Left cardiac atrium (tissue), 4 donors: ENCODE data around the gene DDX42. TPM values are rescaled to one million over a fixed set of nuclear protein-coding genes. Genes with fewer than 3 reads are reported as not detected.
"Not testable (repeated sequence)": the region's sequence is repeated elsewhere in the genome, so short reads cannot be mapped to it uniquely, and the experiment has no call there.

Experiments used
- ATAC-seq, 2 donors: fragments of 200-7000 bp; cut with Tn5 transposase; one replicate each; pipeline ENCODE4 v1.9.1; 2020; ENCODE audit warnings: mild to moderate bottlenecking in 2 of 2, moderate library complexity in 2 of 2
- DNase-seq: peaks from one replicate; pipeline ENCODE4 v3.0.0-alpha.2; 2020
- intact Hi-C, 2 donors: fragments of 100-400 bp; cut with DNase I; formaldehyde crosslinking; loops; one replicate each; pipeline versions ENCODE4 v1.14.1 to v1.15.1; 2022 to 2023
- total RNA-seq, 2 donors: library from RNA; stranded (reverse); fragmentation: NEBNext Ultra II Directional; extraction: Animal tissue kit (Norgen Biotek cat#: 25700); gene quantifications; one replicate each; pipeline ENCODE4 v1.2.1, GENCODE V29; 2021
- donor health status: DM: no; HTN: yes; CAD: no.
- donor health status: DM: no; HTN: yes; CAD: no; lungs with severe emphysema.
- donor health status: DM: yes; HTN: yes; CAD: no.
- donor health status: Dilated cardiomyopathy.

DDX42 gene
- total RNA-seq, 2 donors from 2014 or later: 45.2 to 74.2 TPM

DNA sequence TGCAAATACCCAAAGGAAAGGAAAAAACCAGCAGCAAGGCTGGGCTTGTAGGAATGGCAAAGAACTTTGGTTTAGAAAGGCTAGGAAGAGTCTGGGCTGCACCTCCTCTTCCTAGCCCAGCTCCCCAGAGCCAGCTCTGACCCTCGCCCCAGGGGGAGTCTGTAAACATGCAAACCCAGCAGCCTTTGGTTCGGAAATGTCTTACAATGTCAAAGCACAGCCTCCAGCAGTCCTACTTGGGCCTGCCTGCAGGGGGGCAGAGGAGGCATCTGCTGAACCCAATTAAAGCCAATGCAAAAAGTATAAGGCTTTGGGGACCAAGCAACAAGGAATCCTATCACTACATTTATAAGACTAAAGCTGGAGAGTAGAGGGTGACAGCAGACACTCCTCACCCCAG, 58.5 kb downstream of the DDX42 start:
- ATAC-seq: no peak
- intact Hi-C loops: no loop called here
- DNase-seq: no peak

DNA sequence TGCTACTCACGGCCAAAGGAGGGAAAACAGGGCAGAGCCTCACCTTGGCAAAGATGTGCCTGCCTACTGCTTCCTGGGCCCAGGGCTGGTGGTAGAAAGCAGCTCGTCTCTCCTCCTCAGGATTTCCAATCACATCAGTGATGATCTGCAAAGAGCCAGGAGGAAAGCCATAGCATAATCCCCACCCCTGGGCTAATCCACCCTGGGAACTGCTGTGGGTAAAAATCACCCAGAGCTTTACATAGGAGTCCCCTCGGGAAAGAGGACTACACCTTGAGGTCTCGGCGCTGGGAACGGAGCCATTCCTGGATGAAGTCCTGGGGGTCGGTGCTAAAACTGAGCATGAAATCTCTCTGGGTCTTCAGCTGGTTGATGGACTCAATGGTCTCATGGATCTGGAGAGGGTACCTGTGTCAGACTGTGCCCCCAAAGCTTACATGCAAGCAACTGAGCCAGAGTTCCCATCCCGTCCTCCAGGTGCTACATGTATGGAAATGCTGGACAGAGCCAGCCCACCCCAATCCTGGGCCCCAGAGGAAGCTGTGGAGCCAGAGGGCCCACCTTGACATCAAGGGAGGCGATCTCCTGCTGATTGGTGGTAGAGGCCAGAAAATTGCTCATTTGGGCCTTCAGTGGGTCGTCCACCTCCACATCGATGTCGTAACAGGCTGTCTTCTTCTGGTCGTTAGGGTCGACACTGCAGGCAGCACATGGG, 59.2 kb downstream of the DDX42 start:
- no peak for DNase-seq
- intact Hi-C loops: no loop called here
- ATAC-seq: no peak

DNA sequence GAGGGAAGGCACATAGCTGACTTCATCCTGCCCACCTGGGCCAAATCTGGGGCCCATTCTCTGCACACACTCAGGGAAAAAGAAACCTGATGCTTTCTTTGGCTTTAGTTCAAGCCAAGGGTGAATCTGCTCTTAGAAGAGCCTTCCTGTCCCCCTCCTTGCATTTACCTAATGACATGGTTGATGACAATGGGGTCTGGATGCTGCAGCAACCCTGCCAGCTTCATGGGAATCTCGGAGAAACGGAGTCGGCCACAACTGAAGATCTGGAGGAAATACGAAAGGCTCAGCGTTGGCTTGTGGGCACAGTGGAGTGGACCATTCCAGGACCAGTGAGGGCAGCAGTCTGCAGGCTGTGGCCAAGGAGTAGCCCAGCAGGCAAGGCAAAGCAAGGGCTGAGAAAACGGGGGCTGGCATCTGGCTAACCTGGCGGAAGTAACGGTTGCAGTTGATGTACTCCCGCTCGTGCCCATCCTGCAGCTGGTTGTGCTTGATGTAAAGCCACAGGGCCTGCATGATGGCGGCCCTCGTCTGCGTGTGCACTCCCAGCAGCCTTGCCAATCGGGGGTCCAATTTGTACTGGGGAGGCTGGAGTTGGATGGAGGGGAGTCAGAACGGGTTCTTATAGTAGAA, 59.9 kb downstream of the DDX42 start:
- DNase-seq: no peak
- ATAC-seq: no peak
- intact Hi-C loops: no loop called here

DNA sequence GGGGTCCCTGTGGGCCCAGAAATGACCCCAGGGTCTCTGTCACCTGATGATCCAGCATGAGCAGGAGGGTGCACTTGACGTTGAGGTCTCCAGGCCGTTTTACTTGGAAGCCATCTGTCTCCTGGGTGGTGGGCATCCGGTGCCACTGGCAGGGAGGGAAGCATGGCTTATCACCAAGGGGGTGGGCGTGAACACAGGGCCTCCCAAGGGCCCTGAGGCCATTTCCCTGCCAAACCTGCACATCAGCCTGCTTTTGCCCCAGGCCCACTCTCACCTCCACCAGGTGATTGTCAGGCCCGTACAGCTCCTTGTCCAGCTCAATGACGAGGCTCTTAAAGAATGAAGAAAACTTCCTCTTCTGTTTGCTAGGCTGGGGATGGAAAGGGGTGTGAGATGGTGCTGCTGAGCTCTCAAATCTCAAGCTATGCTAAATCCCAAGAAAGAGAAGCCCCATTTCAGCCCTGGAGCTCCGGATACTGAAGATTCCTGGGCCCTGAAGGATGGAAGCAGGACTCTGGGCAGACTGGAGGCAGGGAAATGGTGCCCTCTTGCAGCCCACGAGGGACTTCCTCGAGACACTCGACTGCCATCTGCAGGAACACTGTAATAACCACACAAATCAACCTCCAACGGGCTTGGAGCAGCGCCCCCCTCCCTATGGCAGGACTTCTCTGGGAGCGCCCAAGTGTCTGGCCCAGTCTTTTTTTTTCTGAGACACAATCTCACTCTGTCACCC, 60.6 kb downstream of the DDX42 start:
- ATAC-seq (peak; percentile 13 to 14), DNase-seq (no peak)
- intact Hi-C loops: no loop called here

DNA sequence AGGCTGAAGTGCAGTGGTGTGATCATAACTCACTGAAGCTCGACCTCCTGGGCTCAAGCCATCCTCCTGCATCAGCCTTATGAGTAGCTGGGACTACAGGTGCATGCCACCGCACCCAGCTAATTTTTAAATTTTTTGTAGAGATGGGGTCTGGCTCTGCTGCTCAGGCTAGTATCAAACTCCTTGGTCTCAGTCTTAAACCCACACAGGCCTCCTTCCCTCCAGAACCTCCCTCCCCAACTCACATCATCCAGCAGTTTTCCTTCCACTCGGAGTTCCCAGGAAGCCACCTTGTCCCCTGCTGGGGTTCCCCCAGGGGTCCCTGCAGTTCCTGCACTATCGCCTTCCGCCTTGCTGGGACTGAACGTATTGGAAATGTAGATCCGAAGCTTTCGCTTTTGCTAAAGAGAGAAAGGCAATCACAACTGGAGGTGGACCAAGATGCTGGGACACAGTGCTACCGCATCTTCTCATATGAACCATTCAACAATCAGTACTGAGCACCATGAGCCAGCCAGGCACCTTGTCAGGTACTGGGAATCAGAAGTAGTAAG, 61.3 kb downstream of the DDX42 start:
- ATAC-seq (no peak), DNase-seq (no peak)
- intact Hi-C loops: no loop called here

DNA sequence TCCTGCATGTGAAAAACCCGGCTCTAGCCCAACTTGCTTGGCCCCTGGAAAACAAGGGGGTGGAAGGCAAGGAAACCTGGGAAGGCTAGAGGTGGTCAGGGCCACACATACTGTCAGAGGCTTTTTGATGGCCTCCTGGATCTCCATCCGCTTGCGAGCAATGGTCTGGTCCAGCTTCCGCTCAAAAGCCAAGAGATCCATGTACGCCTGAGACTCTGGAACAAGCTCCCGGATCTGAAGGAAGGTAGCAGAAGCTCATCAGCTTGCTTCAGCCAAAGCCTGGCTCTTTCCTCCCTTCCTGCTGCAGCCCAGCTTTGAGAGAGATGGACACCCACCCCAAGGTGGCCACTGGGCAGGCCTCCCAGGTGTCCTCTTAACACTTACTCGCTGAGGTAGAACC, 62.8 kb downstream of the DDX42 start:
- DNase-seq (no peak), ATAC-seq (no peak)
- intact Hi-C loops: no loop called here

DNA sequence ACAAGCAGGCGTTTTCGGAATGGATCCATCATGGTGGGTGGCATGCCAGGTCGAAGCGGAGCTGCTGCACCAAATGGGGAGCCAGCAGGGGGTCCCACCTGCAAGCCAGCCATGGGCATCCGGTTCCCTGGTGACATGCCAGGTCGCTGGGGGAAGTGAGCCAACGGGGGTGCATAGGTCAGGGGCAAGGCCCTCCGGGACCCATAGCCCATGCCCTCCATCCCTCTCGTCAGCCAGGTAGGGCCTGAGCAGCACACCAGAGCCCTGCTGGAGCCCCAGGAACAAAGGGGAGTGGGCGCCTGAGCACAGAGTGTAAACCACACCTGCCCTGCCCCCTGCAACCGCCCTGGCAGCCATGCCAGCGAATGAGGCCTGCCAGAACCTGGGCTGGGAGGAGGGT, 63.5 kb downstream of the DDX42 start:
- DNase-seq (no peak), ATAC-seq (no peak)
- intact Hi-C loops: no loop called here

DNA sequence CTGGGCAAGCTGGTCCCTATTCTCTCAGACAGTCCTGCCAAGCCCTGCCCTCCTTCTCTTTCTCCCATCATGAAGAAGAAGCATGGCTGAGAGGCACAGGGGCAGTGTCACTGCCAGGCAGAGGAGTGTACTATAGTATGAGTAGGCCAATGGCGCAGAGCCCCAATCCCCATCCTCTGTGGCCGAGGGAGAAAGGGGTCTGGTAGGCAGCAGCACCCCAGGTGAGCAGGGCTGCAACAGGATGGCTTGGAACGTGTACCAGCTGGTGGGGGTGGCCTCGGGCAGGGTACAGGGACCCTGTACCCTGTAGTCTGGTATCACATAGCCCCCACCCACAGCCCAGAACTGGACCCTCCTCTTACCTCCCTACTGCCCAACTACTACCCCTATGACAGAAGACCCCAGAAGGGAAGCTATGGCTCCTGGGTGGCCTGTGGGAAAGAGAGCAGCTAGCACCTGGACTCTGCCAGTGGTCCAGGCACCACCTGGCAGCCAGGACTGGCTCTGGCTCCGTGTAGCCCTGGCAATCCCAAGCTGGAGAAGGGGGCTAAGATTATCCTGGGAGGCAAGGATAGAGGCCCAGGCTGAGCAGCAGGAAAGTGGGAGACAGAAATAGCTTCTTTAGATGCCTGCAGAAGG, 64.1 kb downstream of the DDX42 start:
- intact Hi-C loops: no loop called here
- no peak for ATAC-seq
- no peak for DNase-seq

DNA sequence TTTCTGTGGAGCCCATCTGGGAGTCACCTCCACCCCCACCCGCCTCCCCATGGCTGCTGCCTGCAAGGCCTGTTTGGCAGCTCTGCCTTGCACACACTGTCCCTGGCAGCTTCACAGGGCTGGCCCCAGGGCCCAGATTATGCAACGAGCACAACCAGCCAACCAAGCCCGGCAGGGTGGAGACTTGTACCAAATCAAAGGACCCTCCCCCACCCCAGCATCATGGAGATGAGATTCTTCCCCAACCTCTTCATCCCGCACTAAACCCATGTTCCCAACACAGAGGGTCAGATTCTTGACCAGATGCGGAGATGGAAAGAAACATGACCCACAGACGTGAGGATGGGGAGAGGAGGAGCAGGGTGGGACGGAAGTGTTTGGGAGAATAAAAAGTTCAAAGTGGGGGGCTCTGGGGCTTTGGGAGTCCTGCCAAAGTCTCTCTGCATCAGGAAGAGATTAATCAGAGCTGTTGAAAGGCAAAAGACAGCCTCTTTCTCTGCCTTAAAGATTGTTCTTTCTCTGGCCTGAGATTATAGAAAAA, 64.7 kb downstream of the DDX42 start:
- intact Hi-C loops: no loop called here
- ATAC-seq (peak; percentile 47 to 61), DNase-seq (peak; percentile 93)

DNA sequence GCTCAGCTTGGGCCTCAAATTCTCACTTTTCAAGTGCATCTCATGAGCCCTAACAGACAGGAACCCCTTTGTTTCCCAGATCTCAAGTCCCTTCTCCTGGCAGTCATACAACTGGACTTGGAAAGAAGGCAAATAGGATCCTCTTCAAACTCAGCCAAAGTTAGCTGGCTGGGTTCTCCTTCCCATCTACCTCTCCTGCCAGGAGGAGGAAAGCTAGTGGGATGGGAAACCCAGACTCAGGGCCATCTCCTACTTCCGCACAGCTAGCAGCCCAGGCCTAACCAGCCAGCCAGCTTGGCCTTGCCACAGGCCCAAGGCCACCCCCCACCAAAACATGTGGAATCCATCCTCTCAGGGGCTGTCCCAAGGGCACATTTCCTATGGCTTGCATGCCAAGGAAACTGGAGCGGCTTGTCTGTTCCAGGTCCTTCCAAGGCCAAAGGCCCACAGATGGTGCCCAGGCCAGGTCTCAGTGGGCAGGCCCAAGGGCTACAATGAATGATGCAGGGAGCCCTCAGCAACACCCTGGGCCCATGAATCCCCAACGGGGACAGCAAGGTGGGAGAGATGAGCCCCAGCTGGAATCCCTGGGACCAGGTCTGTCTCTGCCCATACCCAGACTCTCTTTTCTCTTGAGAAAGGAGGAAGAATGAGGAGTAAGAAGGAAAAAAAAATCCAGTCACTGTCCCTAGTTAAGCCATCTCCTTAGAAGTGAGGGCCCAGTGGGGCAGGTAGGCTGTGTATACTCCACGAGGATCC, 66.8 kb downstream of the DDX42 start:
- DNase-seq: no peak

DNA sequence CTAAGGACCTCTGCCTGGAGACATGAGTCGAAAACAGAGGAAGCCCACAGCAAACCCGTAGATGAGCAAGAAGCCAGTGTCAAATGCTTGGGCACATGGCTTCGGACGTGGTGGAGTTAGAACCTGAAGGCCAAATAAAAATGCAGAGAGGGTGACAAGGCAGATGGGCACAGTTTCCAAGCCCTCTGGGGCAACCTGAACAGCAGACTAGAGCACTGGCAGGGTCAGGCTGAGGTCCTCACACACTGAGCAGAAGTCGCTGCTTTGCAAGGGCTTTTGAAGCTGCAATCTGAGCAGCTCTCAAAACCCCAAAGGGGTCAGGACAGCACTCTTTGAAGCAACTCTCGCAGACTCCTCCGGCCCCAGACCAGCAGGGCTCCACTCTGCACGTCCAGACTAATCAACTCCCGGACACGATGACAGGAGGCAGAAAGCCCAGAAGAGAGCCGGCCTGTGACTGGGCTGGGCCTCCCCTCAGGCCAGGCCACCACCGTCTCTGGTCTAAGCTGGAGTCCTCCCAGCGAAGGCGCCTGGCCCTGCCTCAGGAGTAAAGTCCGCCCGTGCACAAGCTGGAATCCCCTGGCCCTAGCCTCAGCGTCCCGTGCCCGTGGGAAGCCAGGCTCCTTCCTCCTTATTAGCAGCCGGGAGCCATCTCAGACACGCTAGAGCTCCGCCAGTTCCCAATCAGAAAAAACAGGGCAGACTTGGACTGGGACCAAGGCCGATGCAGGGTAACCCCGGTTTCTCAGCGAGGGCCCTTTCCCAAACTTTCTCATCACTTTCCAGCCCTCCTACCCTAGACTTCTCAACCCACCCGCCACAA, 67.6 kb downstream of the DDX42 start:
- intact Hi-C loops: no loop called here
- peak; percentile 65 for DNase-seq
- ATAC-seq: peak; percentile 16 to 26

More for the DNA sequence above, 66.8 kb downstream of the DDX42 start:
- no peak for ATAC-seq
- intact Hi-C loops: no loop called here

DNA sequence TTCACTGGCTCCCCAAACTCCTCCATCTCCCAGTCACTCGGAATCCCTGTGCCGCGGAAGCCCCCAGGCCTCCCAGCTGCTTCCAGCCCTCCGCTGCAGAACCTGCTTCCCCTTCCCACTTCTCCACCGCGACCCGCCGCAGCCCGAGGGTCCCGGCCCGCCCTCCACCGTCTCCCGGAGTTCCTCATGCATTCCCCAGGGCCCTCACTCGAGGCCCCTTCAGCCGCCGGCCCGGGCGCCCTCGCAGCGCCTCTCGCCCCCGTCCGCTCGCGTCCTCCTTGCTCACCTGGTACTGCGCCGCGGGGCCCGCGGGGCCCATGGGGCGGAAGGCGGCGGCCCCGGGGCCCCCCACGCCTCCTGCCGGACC, 68.2 kb downstream of the DDX42 start:
- no peak for ATAC-seq
- intact Hi-C loops: no loop called here
- peak; percentile 46 for DNase-seq

DNA sequence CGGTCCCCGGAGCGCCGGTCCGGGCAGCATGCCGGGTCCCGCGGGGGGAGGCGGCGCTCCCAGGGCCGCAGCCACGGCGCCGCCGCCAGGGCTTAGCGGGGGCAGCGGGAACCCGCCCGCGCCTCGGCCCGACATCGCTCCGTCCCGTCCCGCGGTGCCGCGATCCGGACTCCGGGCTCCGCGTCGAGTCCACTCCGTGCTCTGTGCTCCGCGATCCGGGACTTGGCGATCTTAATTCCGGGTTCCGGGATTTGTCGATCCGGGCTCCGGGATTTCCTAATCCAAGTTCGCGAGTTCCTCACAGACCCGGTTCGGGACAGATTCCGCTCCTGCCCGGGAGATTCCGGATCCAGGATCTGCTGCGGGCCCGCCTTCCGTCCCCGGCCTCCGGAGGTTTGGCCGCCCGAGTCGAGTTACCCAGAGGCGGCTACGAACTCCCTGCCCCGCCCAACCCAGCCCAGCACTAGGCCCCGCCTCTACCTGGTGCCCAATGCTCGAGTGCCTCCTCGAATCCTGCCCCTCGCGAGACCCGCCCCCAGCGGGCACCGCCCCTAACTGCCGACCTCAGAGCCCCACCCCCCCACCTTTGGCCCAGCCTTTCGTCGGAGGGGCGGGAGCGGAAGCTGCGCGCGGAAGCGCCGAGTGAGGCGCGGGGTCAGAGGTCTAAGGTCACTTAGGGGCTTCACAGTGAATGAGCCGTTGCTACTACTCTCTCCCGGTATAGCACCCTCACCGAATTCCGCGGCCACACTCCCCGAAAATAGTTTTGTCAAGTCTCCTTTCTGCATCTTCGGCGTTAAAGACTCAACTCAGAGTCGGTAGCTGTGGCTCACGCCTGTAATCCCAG, 68.8 kb downstream of the DDX42 start, which contains the start of gene SMARCD2:
Gene SMARCD2 (minus strand): TSS at position 146 of the 847 bp plus-strand sequence. CDS start 11 bp downstream, at position 135.
- DNase-seq (peak; percentile 99), ATAC-seq (peak; percentile 87 to 90)
- intact Hi-C loops: no loop called here

DNA sequence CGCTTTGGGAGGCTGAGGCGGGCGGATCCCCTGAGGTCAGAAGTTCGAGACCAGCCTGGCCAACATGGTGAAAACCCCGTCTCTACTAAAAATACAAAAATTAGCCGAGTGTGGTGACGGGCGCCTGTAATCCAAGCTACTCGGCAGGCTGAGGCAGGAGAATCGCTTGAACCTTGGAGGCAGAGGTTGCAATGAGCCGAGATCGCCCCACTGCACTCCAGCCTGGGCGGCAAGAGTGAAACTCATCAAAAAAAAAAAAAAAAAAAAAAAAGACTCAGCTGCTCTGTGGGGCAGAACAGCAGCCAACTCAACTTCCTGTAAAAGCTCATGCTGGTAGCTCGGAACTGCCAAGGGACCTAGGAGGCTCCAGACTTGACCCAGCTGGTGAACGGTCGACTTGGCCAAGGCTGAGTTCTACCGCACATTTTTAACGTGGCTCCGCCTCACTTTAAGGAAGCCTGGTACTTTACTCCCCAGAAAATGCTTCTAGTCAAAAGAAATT, 69.5 kb downstream of the DDX42 start:
- peak; percentile 83 for DNase-seq
- intact Hi-C loops: not testable (repeated sequence)
- ATAC-seq: peak; percentile 20 to 21

DNA sequence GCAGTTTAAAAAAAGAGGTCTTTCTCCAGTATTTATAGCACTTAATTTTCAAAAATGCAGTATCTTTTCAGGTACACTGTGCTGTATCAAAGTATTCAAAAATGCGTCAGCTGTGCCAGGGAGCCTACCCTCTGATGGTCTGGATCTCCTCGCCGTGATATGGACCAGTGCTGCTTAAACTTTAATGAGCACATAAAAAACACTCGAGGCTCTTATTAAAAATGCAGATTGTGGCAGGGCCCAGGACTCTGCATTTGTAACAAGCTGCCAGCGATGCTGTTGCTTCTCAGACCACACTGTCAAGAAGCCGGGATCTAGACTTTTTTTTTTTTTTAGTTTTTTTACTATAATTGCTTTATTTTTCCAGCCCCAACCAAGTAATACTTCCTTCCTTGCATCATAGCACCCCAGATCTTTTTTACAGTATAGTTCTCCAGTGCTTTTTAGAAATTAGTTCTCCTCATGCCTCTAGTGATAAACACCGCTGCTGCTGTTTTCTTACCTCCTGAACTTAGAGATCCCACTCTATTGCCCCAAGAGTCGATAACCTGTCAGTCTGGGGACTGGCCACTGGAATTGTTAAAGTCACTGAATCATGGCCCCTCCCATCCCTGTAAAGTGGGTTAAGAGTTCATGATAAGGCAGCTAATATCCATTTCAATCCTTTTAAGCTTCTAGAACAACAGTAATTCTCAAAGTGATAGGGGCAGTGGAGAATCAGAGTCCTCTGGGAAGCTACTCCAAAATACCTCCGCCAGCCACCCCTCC, 70.1 kb downstream of the DDX42 start:
- ATAC-seq (no peak), DNase-seq (no peak)
- intact Hi-C loops: no loop called here

DNA sequence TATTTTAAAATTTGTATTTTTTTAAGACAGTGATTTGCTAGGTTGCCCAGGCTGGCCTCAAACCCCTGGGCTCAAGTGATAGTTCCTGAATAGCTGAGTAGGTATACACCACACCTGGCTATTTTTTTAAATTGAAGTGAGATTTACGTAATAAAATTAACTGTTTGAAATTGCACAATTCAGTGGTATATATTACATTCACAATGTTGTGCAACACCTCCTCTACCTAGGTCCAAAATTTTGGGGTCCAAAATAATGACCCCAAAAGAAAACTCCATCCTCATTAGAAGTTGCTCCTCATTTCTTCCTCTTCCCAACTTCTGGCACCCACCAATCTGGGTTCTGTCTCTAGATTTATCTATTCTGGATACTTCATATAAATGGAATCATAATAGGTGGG, 71.5 kb downstream of the DDX42 start:
- ATAC-seq (no peak), DNase-seq (no peak)
- intact Hi-C loops: no loop called here
